GM12878 (cell line): ENCODE data around the gene CENPP. TPM values are rescaled to one million over a fixed set of nuclear protein-coding genes. Genes with fewer than 3 reads are reported as not detected.

ENCODE experiments used
- ATAC-seq: fragments of 200-7000 bp; cut with Tn5 transposase; 3 replicates; pipeline ENCODE4 v1.9.1; 2020; ENCODE audit warnings: mild to moderate bottlenecking, moderate library complexity
- BruUV-seq: library from RNA; stranded (reverse); fragments of 400-500 nt; replicated peaks from 2 replicates; lab custom pipeline; 2021; lab: Mats Ljungman, UMichigan
- CTCF ChIA-PET: fragments of 300-600 bp; sonication (Branson Sonifier 250); formaldehyde crosslinking; extraction: SDS; loops from one replicate; lab custom pipeline; 2021; ENCODE audit warnings: inconsistent platforms; lab: Yijun Ruan, JAX
- POLR2A ChIA-PET: fragments of 350-600 bp; formaldehyde crosslinking; extraction: SDS; loops from one replicate; lab custom pipeline; 2021; ENCODE audit warnings: inconsistent platforms; lab: Charles Lee
- RAD21 ChIA-PET: fragments of 300-600 bp; sonication (Branson Sonifier 250); formaldehyde crosslinking; loops from one replicate; lab custom pipeline; 2023; ENCODE audit warnings: antibody characterized with exemption; ENCODE audit not compliant: unreplicated experiment; lab: Charles Lee
- SMC1A ChIA-PET: fragments of 300-600 bp; sonication (Branson Sonifier 250); formaldehyde crosslinking; loops from one replicate; lab custom pipeline; 2023; ENCODE audit not compliant: unreplicated experiment, uncharacterized antibody; lab: Charles Lee
- DNase-seq: peaks from one replicate; pipeline ENCODE4 v3.0.0-alpha.2; 2011; ENCODE audit warnings: low read depth, low spot score
- FAIRE-seq: peaks from 3 replicates; lab custom pipeline; 2011; peaks lifted over from hg19 to GRCh38; lab: Jason Lieb, UNC
- H2AFZ ChIP-seq: 2 replicates; pipeline ENCODE4 v1.6.0; 2011; ENCODE audit warnings: low read depth, low read length, control low read depth; ENCODE audit not compliant: control insufficient read depth
- H3K27ac ChIP-seq: 2 replicates; pipeline ENCODE4 v1.5.1; 2011; ENCODE audit warnings: control low read depth; ENCODE audit not compliant: control insufficient read depth, insufficient read depth
- H3K27me3 ChIP-seq, 2 experiments: replicated peaks in 1 of 2; 2 replicates each; pipeline versions ENCODE4 v1.6.0 to v1.6.1; 2011; ENCODE audit warnings: low read length in 1 of 2; ENCODE audit not compliant: control insufficient read depth in 2 of 2, insufficient read depth in 2 of 2
- H3K36me3 ChIP-seq, 2 experiments: 2 replicates each; pipeline ENCODE4 v1.5.1; 2011; ENCODE audit warnings: low read length in 1 of 2; ENCODE audit not compliant: control insufficient read depth in 2 of 2, insufficient read depth in 2 of 2
- H3K4me1 ChIP-seq: 2 replicates; pipeline ENCODE4 v1.6.1; 2011; ENCODE audit warnings: mild to moderate bottlenecking, low read length, moderate library complexity, mixed read lengths; ENCODE audit not compliant: control insufficient read depth, insufficient read depth
- H3K4me2 ChIP-seq: 2 replicates; pipeline ENCODE4 v1.6.0; 2011; ENCODE audit warnings: control low read depth; ENCODE audit not compliant: control insufficient read depth, insufficient read depth
- H3K4me3 ChIP-seq: fragments of 200-600 bp; sonication (generic); 2 replicates; pipeline ENCODE4 v1.5.1; 2016
- H3K79me2 ChIP-seq: 2 replicates; pipeline ENCODE4 v1.6.0; 2011; ENCODE audit warnings: low read length; ENCODE audit not compliant: control insufficient read depth, insufficient read depth
- H3K9ac ChIP-seq: 2 replicates; pipeline ENCODE4 v1.8.0; 2011; ENCODE audit warnings: low read length, control low read depth, mixed read lengths; ENCODE audit not compliant: control insufficient read depth, insufficient read depth
- H3K9me3 ChIP-seq: replicated peaks from 3 replicates; pipeline ENCODE4 v1.5.1; 2011; ENCODE audit warnings: mild to moderate bottlenecking, low read length; ENCODE audit not compliant: control insufficient read depth, insufficient read depth
- H4K20me1 ChIP-seq: 2 replicates; pipeline ENCODE4 v1.6.0; 2011; ENCODE audit not compliant: control insufficient read depth, insufficient read depth
- ATF7 ChIP-seq: fragments of 450-650 bp; IDR thresholded peaks from 2 replicates; pipeline ENCODE4 v1.6.1; 2016; ENCODE audit warnings: low read depth, mild to moderate bottlenecking
- KAT2A ChIP-seq: conservative IDR thresholded peaks from 2 replicates; pipeline ENCODE4 v1.6.1; 2011; ENCODE audit warnings: low read depth, low read length; ENCODE audit not compliant: control insufficient read depth
- RAD21 ChIP-seq: IDR thresholded peaks from 2 replicates; pipeline ENCODE4 v1.6.1; 2011; ENCODE audit warnings: mild to moderate bottlenecking, low read depth, low read length, moderate library complexity; ENCODE audit not compliant: insufficient read depth
- WGBS: methylation state at CpG from one replicate; pipeline ENCODE4 v1.1.6; 2016; ENCODE audit warnings: low lambda C conversion rate; ENCODE audit not compliant: insufficient replicate concordance, insufficient coverage; ENCODE audit errors: missing lambda C conversion rate; 5-methylcytosine and 5-hydroxymethylcytosine counted together
- in situ Hi-C: fragments of 300-500 bp; cut with MboI; formaldehyde crosslinking; loops from 9 replicates; pipeline ENCODE4 v1.14.3; 2018; ENCODE audit warnings: mixed read lengths
- intact Hi-C: fragments of 100-400 bp; cut with micrococcal nuclease; formaldehyde crosslinking; loops from one replicate; pipeline ENCODE4 v1.14.2; 2022; ENCODE audit not compliant: unreplicated experiment
- polyA plus RNA-seq, 11 experiments: library from polyadenylated mRNA; depleted of rRNA in 4 of 11; unstranded in 6 of 11; stranded (reverse) in 5 of 11; fragments of >200 nt; fragmentation: Nextera tagmentation in 4 of 11; fragmentation: Illumina TruSeq in 1 of 11; extraction: Ambion mirVana in 4 of 11; extraction: Trizol in 1 of 11; gene quantifications; 1 replicate in 1 of 11; 2 replicates in 10 of 11; pipeline versions ENCODE4 v1.2.1 to v1.2.3, GENCODE V29; 2011 to 2016; ENCODE audit warnings: inconsistent platforms in 2 of 11, missing spikeins in 2 of 11, low read depth in 1 of 11
- total RNA-seq, 4 experiments: library from RNA; depleted of rRNA in 3 of 4; stranded (reverse); fragments of >200 nt in 3 of 4; fragmentation: Illumina TruSeq in 1 of 4; extraction: Trizol in 1 of 4; gene quantifications; 2 replicates each; pipeline versions ENCODE4 v1.2.1 to v1.2.3, GENCODE V29; 2013 to 2021
- TF ChIP-seq, protein P1 (sequence below): fragments of 450-650 bp; IDR thresholded peaks from 2 replicates; pipeline ENCODE4 v1.6.1; 2016; ENCODE audit warnings: mild to moderate bottlenecking, moderate library complexity, borderline replicate concordance
- TF ChIP-seq, protein P2 (sequence below): fragments of 450-650 bp; formaldehyde crosslinking; IDR thresholded peaks from 2 replicates; pipeline ENCODE4 v1.4.0; 2020; ENCODE audit warnings: mild to moderate bottlenecking, moderate library complexity
- TF ChIP-seq, protein P3 (sequence below): fragments of 450-650 bp; IDR thresholded peaks from 2 replicates; pipeline ENCODE4 v1.6.1; 2016; ENCODE audit warnings: mild to moderate bottlenecking

CENPP gene
- total and polyA plus RNA-seq, 10 of the 15 experiments (the other 5 are each of a cell fraction or from before 2014, with no cell fraction given), result 9.4 to 31.4 (median 19.8) TPM

DNA sequence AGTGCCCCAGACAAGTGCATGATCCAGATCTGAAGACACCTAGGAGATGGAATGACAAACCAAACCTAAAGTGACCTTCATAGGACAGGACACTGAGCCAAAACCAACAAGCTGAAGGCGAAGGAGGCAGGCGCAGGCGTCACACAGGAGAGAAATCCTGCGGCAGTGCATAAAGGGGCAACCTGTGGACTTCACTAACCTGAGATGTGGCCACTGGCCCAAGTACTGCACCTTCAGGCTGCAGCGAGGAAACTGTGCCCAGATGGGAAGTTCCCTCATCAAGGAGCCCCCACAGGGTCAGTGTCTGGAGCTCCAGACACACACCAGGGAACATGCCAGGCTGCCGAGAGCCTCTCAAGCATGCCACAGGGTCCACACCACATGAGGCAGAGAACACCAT lies 340.5 kb downstream of the CENPP start:
- in situ Hi-C loops, result no loop called here
- FAIRE-seq, result no peak
- intact Hi-C loops, result loop anchor here (5.0 kb wide), 1 partner anchor 41 kb away; no protein-coding TSS in a partner anchor
- Histone ChIP-seq H3K79me2 (peaks cover 69% of the 10 kb centered on the region), H3K4me2 (peak overlapping the region; percentile 41), H3K9me3 (no peaks in the 10 kb centered on the region; the same call in 2 of the 3 replicates), H3K27ac (no peak overlapping the region), H3K4me1 (peaks cover 25% of the 10 kb centered on the region), H3K36me3 (peaks cover 2 to 27% of the 10 kb centered on the region in 2 experiments; a peak in 3 of 4 replicates), H4K20me1 (peaks cover 4% of the 10 kb centered on the region; the same call in 1 of the 2 replicates), H3K4me3 (no peak overlapping the region), H3K9ac (no peak overlapping the region), H3K27me3 (no peaks in the 10 kb centered on the region), H2AFZ (no peak overlapping the region)
- ChIA-PET RAD21 (no interaction called here), POLR2A (interaction anchor here (1.5 kb wide), 1 partner anchor 210 kb away, joined by 4 read pairs; no protein-coding TSS in a partner anchor), CTCF (interaction anchor here (0.7 to 1.8 kb wide), 2 partner anchors 41 to 164 kb away, joined by 3 to 4 read pairs; no protein-coding TSS in a partner anchor), SMC1A (interaction anchor here (1.0 kb wide), 1 partner anchor 98 kb away, joined by 3 read pairs; no protein-coding TSS in a partner anchor)
- no peak for TF ChIP-seq KAT2A
- TF ChIP-seq, protein P1, sequence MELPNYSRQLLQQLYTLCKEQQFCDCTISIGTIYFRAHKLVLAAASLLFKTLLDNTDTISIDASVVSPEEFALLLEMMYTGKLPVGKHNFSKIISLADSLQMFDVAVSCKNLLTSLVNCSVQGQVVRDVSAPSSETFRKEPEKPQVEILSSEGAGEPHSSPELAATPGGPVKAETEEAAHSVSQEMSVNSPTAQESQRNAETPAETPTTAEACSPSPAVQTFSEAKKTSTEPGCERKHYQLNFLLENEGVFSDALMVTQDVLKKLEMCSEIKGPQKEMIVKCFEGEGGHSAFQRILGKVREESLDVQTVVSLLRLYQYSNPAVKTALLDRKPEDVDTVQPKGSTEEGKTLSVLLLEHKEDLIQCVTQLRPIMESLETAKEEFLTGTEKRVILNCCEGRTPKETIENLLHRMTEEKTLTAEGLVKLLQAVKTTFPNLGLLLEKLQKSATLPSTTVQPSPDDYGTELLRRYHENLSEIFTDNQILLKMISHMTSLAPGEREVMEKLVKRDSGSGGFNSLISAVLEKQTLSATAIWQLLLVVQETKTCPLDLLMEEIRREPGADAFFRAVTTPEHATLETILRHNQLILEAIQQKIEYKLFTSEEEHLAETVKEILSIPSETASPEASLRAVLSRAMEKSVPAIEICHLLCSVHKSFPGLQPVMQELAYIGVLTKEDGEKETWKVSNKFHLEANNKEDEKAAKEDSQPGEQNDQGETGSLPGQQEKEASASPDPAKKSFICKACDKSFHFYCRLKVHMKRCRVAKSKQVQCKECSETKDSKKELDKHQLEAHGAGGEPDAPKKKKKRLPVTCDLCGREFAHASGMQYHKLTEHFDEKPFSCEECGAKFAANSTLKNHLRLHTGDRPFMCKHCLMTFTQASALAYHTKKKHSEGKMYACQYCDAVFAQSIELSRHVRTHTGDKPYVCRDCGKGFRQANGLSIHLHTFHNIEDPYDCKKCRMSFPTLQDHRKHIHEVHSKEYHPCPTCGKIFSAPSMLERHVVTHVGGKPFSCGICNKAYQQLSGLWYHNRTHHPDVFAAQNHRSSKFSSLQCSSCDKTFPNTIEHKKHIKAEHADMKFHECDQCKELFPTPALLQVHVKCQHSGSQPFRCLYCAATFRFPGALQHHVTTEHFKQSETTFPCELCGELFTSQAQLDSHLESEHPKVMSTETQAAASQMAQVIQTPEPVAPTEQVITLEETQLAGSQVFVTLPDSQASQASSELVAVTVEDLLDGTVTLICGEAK, result no peak
- TF ChIP-seq, protein P2, sequence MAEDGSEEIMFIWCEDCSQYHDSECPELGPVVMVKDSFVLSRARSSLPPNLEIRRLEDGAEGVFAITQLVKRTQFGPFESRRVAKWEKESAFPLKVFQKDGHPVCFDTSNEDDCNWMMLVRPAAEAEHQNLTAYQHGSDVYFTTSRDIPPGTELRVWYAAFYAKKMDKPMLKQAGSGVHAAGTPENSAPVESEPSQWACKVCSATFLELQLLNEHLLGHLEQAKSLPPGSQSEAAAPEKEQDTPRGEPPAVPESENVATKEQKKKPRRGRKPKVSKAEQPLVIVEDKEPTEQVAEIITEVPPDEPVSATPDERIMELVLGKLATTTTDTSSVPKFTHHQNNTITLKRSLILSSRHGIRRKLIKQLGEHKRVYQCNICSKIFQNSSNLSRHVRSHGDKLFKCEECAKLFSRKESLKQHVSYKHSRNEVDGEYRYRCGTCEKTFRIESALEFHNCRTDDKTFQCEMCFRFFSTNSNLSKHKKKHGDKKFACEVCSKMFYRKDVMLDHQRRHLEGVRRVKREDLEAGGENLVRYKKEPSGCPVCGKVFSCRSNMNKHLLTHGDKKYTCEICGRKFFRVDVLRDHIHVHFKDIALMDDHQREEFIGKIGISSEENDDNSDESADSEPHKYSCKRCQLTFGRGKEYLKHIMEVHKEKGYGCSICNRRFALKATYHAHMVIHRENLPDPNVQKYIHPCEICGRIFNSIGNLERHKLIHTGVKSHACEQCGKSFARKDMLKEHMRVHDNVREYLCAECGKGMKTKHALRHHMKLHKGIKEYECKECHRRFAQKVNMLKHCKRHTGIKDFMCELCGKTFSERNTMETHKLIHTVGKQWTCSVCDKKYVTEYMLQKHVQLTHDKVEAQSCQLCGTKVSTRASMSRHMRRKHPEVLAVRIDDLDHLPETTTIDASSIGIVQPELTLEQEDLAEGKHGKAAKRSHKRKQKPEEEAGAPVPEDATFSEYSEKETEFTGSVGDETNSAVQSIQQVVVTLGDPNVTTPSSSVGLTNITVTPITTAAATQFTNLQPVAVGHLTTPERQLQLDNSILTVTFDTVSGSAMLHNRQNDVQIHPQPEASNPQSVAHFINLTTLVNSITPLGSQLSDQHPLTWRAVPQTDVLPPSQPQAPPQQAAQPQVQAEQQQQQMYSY (CRISPR knock-in tag), result no peak
- no peak for TF ChIP-seq ATF7
- TF ChIP-seq RAD21, result no peak
- TF ChIP-seq, protein P3, sequence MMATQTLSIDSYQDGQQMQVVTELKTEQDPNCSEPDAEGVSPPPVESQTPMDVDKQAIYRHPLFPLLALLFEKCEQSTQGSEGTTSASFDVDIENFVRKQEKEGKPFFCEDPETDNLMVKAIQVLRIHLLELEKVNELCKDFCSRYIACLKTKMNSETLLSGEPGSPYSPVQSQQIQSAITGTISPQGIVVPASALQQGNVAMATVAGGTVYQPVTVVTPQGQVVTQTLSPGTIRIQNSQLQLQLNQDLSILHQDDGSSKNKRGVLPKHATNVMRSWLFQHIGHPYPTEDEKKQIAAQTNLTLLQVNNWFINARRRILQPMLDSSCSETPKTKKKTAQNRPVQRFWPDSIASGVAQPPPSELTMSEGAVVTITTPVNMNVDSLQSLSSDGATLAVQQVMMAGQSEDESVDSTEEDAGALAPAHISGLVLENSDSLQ, result no peak
- no peak for DNase-seq
- 95% methylated on average over 6 of the region's 6 CpGs for WGBS
- BruUV-seq, result no TSS peak
- ATAC-seq, result no peak
